Measurements from ENCODE around the gene MCC.

Gene MCC

DNA sequence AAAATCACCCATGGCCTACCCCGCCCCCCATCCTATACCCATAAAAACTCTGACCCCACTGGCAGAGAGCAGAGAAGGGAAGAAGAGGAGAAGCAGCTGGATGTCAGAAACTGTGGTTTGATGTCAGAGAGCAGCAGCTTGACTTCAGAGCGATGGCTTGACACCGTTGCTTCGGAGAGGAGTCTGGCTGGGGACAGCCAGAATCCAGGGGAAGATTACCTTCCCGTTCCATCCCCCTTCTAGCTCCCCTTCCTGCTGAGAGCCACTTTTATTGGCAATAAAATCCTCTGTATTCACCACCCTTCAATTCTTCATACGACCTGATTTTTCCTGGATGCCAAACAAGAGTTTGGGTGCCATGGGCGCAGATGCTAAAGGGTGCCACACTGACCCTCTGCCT lies 373.7 kb downstream of the MCC start:
- TF ChIP-seq EP300 (IDR thresholded peaks at IDR 0.05; ENCODE audit: borderline replicate concordance), result no peak
- TF ChIP-seq FOXM1 (IDR thresholded peaks at IDR 0.05; ENCODE audit: borderline replicate concordance, low read depth), result no peak
- no peak for TF ChIP-seq YY1 (IDR thresholded peaks at IDR 0.05; ENCODE audit: low read depth)
- TF ChIP-seq NFIC (IDR thresholded peaks at IDR 0.05), result no peak
- no peak for TF ChIP-seq TCF12 (IDR thresholded peaks at IDR 0.05; ENCODE audit: low read depth)
- no peak for TF ChIP-seq EGR1 (IDR thresholded peaks at IDR 0.05)
- TF ChIP-seq, protein P1, sequence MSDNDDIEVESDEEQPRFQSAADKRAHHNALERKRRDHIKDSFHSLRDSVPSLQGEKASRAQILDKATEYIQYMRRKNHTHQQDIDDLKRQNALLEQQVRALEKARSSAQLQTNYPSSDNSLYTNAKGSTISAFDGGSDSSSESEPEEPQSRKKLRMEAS (IDR thresholded peaks at IDR 0.05), result no peak
- no peak for TF ChIP-seq TAF1 (IDR thresholded peaks at IDR 0.05; ENCODE audit: low read depth)
- TF ChIP-seq TEAD4 (IDR thresholded peaks at IDR 0.05), result no peak
- no peak for TF ChIP-seq USF1 (IDR thresholded peaks at IDR 0.05)
- TF ChIP-seq, protein P2, sequence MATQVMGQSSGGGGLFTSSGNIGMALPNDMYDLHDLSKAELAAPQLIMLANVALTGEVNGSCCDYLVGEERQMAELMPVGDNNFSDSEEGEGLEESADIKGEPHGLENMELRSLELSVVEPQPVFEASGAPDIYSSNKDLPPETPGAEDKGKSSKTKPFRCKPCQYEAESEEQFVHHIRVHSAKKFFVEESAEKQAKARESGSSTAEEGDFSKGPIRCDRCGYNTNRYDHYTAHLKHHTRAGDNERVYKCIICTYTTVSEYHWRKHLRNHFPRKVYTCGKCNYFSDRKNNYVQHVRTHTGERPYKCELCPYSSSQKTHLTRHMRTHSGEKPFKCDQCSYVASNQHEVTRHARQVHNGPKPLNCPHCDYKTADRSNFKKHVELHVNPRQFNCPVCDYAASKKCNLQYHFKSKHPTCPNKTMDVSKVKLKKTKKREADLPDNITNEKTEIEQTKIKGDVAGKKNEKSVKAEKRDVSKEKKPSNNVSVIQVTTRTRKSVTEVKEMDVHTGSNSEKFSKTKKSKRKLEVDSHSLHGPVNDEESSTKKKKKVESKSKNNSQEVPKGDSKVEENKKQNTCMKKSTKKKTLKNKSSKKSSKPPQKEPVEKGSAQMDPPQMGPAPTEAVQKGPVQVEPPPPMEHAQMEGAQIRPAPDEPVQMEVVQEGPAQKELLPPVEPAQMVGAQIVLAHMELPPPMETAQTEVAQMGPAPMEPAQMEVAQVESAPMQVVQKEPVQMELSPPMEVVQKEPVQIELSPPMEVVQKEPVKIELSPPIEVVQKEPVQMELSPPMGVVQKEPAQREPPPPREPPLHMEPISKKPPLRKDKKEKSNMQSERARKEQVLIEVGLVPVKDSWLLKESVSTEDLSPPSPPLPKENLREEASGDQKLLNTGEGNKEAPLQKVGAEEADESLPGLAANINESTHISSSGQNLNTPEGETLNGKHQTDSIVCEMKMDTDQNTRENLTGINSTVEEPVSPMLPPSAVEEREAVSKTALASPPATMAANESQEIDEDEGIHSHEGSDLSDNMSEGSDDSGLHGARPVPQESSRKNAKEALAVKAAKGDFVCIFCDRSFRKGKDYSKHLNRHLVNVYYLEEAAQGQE (IDR thresholded peaks at IDR 0.05; ENCODE audit: low read depth), result no peak
- TF ChIP-seq RAD21 (IDR thresholded peaks at IDR 0.05; ENCODE audit: low read depth), result no peak
- no peak for TF ChIP-seq ZBTB7A (IDR thresholded peaks at IDR 0.05; ENCODE audit: low read depth)
- TF ChIP-seq CEBPB (IDR thresholded peaks at IDR 0.05), result no peak
- TF ChIP-seq CREB1 (IDR thresholded peaks at IDR 0.05; ENCODE audit: low read depth), result no peak

DNA sequence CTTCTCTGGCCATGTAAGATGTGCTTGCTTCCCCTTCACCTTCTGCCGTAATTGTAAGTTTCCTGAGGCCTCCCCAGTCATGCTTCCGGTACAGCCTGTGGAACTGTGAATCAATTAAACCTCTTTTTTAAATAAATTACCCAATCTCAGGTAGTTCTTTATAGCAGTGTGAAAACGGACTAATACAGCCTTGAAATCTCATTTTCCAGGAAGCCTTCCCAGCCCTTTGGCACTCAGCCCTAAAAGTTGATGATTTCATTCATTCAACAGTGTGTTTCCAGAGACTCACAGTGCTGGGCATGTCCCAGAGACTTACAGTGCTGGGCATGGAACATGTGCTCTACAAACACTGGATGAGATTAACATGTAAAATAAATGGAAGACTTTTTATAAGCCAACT lies 375.8 kb downstream of the MCC start:
- TF ChIP-seq TEAD4 (IDR thresholded peaks at IDR 0.05) (no peak), YY1 (IDR thresholded peaks at IDR 0.05; ENCODE audit: low read depth) (no peak), NFIC (IDR thresholded peaks at IDR 0.05) (no peak), TAF1 (IDR thresholded peaks at IDR 0.05; ENCODE audit: low read depth) (no peak), USF1 (IDR thresholded peaks at IDR 0.05) (no peak), CREB1 (IDR thresholded peaks at IDR 0.05; ENCODE audit: low read depth) (no peak), CEBPB (IDR thresholded peaks at IDR 0.05) (no peak), TCF12 (IDR thresholded peaks at IDR 0.05; ENCODE audit: low read depth) (no peak), EGR1 (IDR thresholded peaks at IDR 0.05) (no peak), FOXM1 (IDR thresholded peaks at IDR 0.05; ENCODE audit: borderline replicate concordance, low read depth) (no peak), EP300 (IDR thresholded peaks at IDR 0.05; ENCODE audit: borderline replicate concordance) (no peak)

DNA sequence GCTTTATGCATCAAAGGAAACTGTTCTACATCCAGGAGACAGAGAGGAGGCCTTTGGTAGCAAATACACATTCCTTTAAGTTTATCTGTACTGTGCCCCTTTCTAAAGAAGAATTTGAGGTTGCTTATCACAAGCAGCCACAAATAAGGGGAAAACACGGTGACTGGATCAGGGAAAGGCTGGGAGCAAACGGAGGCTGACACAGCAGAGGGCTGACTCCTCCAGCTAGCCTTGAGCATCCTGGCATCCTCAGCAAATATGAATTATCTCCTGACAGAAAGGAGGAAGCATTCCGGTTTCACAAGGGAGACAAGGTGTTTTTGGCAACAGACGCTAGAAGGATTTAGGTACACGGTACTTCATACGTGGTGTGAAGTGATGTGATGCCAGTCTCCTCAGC lies 378.1 kb downstream of the MCC start:
- TF ChIP-seq EGR1 (IDR thresholded peaks at IDR 0.05) (no peak), TEAD4 (IDR thresholded peaks at IDR 0.05) (no peak), EP300 (IDR thresholded peaks at IDR 0.05; ENCODE audit: borderline replicate concordance) (no peak), TAF1 (IDR thresholded peaks at IDR 0.05; ENCODE audit: low read depth) (no peak), RAD21 (IDR thresholded peaks at IDR 0.05; ENCODE audit: low read depth) (no peak), USF1 (IDR thresholded peaks at IDR 0.05) (no peak), NFIC (IDR thresholded peaks at IDR 0.05) (no peak), TCF12 (IDR thresholded peaks at IDR 0.05; ENCODE audit: low read depth) (no peak), ZBTB7A (IDR thresholded peaks at IDR 0.05; ENCODE audit: low read depth) (no peak), CEBPB (IDR thresholded peaks at IDR 0.05) (no peak), FOXM1 (IDR thresholded peaks at IDR 0.05; ENCODE audit: borderline replicate concordance, low read depth) (no peak), YY1 (IDR thresholded peaks at IDR 0.05; ENCODE audit: low read depth) (no peak), CREB1 (IDR thresholded peaks at IDR 0.05; ENCODE audit: low read depth) (no peak)
- TF ChIP-seq, protein P2 (IDR thresholded peaks at IDR 0.05; ENCODE audit: low read depth), result no peak
- TF ChIP-seq, protein P1 (IDR thresholded peaks at IDR 0.05), result no peak

DNA sequence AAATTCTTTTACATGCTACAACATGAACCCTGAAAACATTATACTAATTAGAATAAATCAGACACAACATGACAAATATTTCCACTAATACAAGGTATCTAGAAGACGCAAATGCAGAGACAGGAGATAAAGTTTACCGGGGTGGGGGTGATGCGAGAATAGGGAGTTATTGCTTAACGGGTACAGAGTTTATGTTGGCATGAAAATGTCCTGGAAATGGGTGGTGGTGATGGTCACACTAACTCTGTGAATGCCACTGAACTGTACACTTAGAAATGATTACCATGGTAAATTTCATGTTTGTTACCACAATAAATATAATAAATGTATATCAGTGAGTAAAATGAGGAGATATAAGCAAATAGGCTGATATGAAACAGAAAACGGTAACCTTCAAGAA lies 378.9 kb downstream of the MCC start:
- TF ChIP-seq TEAD4 (IDR thresholded peaks at IDR 0.05) (no peak), CREB1 (IDR thresholded peaks at IDR 0.05; ENCODE audit: low read depth) (no peak)

- TF ChIP-seq ZBTB7A (IDR thresholded peaks at IDR 0.05; ENCODE audit: low read depth) (no peak), TEAD4 (IDR thresholded peaks at IDR 0.05) (no peak), TAF1 (IDR thresholded peaks at IDR 0.05; ENCODE audit: low read depth) (no peak), NFIC (IDR thresholded peaks at IDR 0.05) (no peak), RAD21 (IDR thresholded peaks at IDR 0.05; ENCODE audit: low read depth) (no peak), YY1 (IDR thresholded peaks at IDR 0.05; ENCODE audit: low read depth) (no peak), EP300 (IDR thresholded peaks at IDR 0.05; ENCODE audit: borderline replicate concordance) (no peak), TCF12 (IDR thresholded peaks at IDR 0.05; ENCODE audit: low read depth) (no peak), CEBPB (IDR thresholded peaks at IDR 0.05) (no peak)
- TF ChIP-seq, protein P2 (IDR thresholded peaks at IDR 0.05; ENCODE audit: low read depth), result no peak
Observed at GRCh38 chr5:113108485-113108884, 379.8 kb downstream of the MCC start.

All from Ishikawa (cell line).